GM21381 (cell line): ENCODE measurements around the gene ERVV-1.
"Not testable (repeated sequence)": the region's sequence is repeated elsewhere in the genome, so short reads cannot be mapped to it uniquely, and the experiment has no call there.

Source experiments
- ATAC-seq: cut with Tn5 transposase; IDR thresholded peaks from one replicate; pipeline ENCODE4 v1.9.1; 2021; ENCODE audit warnings: mild to moderate bottlenecking, moderate library complexity; ENCODE audit not compliant: unreplicated experiment

ERVV-1 gene

GRCh38 chr19:53015730-53016129 lies 2.0 kb downstream of the ERVV-1 start:
- no peak for ATAC-seq

DNA sequence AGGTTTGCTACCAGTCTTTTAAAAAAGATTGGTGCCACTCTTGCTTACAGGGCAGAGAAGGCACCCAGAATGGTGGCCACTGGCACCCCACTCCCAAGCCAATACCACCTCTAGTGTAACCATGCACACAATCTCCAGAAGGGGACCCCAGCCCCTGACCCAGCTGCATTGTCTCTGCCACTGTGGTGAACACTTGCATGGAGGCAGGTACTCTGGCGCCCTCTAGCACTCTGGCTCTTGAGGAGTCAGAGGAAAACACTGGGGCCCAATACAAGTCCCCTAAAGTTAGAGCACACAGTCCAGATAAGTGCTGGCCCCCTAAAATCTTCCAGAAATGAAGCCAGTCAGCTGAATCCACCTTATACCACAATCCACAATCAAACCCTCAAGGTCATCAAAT lies 6.0 kb downstream of the ERVV-1 start:
- ATAC-seq: no peak

GRCh38 chr19:53028306-53028705 lies 14.6 kb downstream of the ERVV-1 start:
- not testable (repeated sequence) for ATAC-seq

GRCh38 chr19:53034054-53034453 lies 20.3 kb downstream of the ERVV-1 start:
- ATAC-seq: no peak

DNA sequence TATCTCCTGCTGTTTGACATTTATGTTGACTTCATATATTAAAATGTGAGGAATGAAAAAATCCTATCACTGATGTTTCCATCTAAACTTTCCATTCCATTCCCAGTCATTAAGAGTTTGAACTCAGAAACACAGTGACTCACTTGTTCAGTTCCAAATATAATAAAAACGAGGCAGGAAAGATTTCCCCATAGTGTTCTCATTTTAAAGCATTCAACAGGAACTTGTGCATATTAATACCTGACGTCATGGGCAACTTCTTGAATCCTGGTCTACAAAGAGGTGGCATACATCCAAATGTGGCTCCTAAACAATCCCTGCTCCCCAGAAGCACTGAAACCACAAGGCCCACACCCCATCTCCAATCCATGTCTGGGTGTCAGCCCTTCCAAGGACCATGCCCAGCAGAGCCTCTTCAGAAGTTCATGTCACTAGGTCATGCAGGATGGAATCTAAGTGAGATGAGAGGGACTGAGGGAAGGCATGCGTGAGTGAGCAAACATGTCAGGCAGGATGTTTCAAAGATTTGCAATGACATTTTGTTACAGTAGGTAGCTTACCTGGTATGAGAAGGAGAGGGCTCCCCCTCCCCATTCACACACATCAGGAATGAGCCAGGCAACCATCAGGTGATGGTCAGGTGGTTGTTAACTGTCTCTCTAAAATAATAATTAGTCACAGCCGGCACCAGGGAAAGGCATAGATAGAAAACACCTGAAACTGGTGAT lies 21.4 kb downstream of the ERVV-1 start:
- ATAC-seq: no peak

DNA sequence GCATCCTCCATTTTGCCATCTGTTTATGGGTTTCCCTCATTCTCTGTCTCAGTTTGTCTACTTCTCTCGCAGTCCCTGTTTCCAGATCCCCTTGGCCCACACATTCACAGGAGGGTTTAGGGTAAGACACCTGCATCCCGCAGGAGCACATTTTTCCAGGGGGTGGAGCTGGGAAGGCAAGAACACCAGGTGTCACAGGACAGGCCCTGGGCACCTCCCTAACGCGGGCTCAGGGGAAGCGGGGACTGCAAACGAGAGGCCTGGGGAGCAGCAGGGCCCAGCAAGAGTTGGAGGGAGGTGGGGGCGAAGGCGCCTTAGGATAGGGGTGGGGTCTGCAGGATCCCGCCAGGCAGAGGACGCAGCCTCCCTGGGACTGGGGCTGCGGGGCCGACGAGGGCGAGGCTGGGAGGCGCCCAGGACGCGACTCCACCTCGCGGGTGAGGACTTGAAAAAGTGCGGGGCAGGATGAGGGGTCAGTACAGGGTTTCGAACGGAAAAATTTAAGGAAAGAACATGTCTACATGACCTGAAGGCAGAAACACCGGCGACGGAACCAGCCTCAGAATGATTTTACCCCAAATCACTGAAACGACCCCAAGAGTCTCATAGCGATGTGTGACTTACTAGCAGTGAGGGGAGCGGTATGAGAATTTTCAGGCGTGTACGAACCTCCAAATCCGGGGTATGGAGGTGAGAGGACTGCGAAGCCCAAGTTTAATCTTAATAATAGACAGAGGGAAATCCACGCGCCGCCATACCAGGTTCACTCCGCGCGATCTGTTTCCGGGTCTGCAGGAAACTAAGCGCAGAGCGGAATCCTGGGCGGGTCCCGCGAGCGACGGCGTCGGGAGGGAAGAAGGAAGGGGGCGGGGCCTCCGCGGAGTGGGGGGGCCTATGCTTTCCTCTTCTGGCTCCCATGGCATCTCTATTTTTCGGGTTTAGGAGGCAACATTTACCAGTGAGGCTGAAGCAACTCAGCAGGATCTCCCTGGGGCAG lies 23.7 kb downstream of the ERVV-1 start:
- no peak for ATAC-seq

DNA sequence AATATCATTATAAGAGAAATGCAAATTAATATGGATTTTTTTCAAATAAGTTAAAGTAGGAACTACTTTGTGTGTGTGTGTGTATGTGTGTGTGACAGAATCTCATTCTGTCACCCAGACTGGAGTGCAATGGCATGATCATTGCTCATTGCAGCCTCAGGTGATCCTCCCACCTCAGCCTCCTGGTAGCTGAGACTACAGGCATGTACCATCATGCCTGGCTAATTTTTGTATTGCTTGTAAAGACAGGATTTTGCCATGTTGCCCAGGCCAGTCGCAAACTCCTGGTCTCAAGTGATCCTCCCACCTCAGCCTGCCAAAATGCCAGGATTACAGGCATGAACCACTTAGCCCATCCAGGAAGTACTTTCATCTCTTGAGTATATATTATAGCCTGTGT lies 27.6 kb downstream of the ERVV-1 start:
- no peak for ATAC-seq

DNA sequence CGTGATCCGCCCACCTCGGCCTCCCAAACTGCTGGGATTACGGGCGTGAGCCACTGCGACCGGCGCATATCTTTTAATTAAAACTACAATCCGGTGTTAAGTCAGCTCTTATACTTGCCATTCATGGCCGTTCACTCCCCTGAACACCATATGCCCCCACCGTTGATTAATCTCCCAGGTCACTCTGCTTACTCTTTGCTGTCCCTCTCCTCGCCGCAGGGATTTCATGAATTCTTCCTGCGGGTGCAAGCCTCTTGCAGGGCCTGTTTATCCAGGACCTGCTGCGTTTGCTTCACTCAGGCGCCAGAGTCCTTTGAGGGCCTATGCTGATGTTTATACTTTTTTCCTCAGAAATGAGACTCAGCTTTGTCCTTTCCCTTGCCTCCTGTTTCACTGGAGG lies 31.8 kb downstream of the ERVV-1 start:
- no peak for ATAC-seq

- no peak for ATAC-seq
These were observed 33.7 kb downstream of the ERVV-1 start for GRCh38 chr19:53047379-53047778.

- ATAC-seq: no peak
These were observed 41.4 kb downstream of the ERVV-1 start for GRCh38 chr19:53055117-53055516.

- ATAC-seq: no peak
These were observed 44.3 kb downstream of the ERVV-1 start for GRCh38 chr19:53057904-53058580.
